22Rv1 (cell line): ENCODE data around the gene CSMD2.

ENCODE experiments used
- H3K27ac ChIP-seq: fragments of 450-650 bp; 2 replicates; pipeline ENCODE4 v1.5.1; 2017
- CTCF ChIP-seq: fragments of 450-650 bp; IDR thresholded peaks from 2 replicates; pipeline ENCODE4 v1.5.1; 2017; ENCODE audit warnings: mild to moderate bottlenecking
- ZFX ChIP-seq: fragments of 450-650 bp; IDR thresholded peaks from 2 replicates; pipeline ENCODE4 v1.6.1; 2017; ENCODE audit warnings: antibody characterized with exemption, borderline replicate concordance

CSMD2 gene

GRCh38 chr1:34164771-34165391 is at the start of gene CSMD2:
TSS of gene CSMD2 (minus strand) at chr1:34165230. CDS start at chr1:34165097, 133 bp downstream.
- TF ChIP-seq CTCF (no peak), ZFX (no peak)
- no peak within 1 kb of the TSS for H3K27ac ChIP-seq

- TF ChIP-seq ZFX (no peak), CTCF (no peak)
- no peak overlapping the region for H3K27ac ChIP-seq
Measured at GRCh38 chr1:34213956-34214355, 48.9 kb upstream of the CSMD2 start.

- no peak overlapping the region for H3K27ac ChIP-seq
- TF ChIP-seq ZFX (no peak), CTCF (no peak)
Measured at GRCh38 chr1:34212673-34213072, 47.6 kb upstream of the CSMD2 start.

GRCh38 chr1:34199927-34200326 is 34.9 kb upstream of the CSMD2 start:
- TF ChIP-seq ZFX (no peak), CTCF (no peak)
- H3K27ac ChIP-seq = no peak overlapping the region

- TF ChIP-seq CTCF (no peak), ZFX (no peak)
- H3K27ac ChIP-seq = no peak overlapping the region
Measured at GRCh38 chr1:34192621-34193020, 27.6 kb upstream of the CSMD2 start.

GRCh38 chr1:34190692-34191091 is 25.7 kb upstream of the CSMD2 start:
- TF ChIP-seq CTCF (no peak), ZFX (no peak)
- H3K27ac ChIP-seq = no peak overlapping the region

GRCh38 chr1:34188985-34189384 is 24.0 kb upstream of the CSMD2 start:
- H3K27ac ChIP-seq = no peak overlapping the region

More at GRCh38 chr1:34188985-34189384, 24.0 kb upstream of the CSMD2 start:
- TF ChIP-seq CTCF (no peak), ZFX (no peak)
